ENCODE measurements around the gene TXNL1. TPM values are rescaled to one million over a fixed set of nuclear protein-coding genes. Genes with fewer than 3 reads are reported as not detected.

The TXNL1 gene
- total RNA-seq, 1 experiment from 2014 or later, result 131 TPM

DNA sequence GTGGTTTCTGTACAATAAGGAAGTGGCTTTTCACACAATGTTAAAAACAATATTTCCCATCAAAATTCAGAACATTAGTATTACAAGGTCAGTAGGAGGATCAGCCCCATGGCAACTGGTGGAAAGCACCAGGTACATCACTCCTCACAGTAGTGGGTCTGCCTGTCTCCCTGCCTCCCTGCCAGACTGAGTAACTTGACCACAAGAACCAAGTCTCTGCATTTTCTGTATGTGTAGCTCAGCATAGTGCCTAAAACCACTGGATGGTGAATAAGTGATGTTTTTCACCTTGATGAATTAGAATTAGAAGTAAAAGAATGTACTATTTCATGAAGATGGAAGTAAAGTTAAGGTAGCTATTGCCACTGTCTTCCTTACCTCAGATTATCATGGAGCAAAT is 8.7 kb upstream of the TXNL1 start:
- TF ChIP-seq, protein P1, sequence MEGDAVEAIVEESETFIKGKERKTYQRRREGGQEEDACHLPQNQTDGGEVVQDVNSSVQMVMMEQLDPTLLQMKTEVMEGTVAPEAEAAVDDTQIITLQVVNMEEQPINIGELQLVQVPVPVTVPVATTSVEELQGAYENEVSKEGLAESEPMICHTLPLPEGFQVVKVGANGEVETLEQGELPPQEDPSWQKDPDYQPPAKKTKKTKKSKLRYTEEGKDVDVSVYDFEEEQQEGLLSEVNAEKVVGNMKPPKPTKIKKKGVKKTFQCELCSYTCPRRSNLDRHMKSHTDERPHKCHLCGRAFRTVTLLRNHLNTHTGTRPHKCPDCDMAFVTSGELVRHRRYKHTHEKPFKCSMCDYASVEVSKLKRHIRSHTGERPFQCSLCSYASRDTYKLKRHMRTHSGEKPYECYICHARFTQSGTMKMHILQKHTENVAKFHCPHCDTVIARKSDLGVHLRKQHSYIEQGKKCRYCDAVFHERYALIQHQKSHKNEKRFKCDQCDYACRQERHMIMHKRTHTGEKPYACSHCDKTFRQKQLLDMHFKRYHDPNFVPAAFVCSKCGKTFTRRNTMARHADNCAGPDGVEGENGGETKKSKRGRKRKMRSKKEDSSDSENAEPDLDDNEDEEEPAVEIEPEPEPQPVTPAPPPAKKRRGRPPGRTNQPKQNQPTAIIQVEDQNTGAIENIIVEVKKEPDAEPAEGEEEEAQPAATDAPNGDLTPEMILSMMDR (conservative IDR thresholded peaks at IDR 0.05; ENCODE audit: low read depth, low read length), result no peak
- no peak for TF ChIP-seq EZH2 (IDR thresholded peaks at IDR 0.05; ENCODE audit: borderline replicate concordance, low read depth, low read length, poor library complexity, severe bottlenecking)
- ChIA-PET CTCF (interaction anchor here (0.6 kb wide), 1 partner anchor 910 kb away, joined by 4 read pairs; no protein-coding TSS in a partner anchor), POLR2A (ENCODE audit: low non-redundant PET) (no interaction called here)

DNA sequence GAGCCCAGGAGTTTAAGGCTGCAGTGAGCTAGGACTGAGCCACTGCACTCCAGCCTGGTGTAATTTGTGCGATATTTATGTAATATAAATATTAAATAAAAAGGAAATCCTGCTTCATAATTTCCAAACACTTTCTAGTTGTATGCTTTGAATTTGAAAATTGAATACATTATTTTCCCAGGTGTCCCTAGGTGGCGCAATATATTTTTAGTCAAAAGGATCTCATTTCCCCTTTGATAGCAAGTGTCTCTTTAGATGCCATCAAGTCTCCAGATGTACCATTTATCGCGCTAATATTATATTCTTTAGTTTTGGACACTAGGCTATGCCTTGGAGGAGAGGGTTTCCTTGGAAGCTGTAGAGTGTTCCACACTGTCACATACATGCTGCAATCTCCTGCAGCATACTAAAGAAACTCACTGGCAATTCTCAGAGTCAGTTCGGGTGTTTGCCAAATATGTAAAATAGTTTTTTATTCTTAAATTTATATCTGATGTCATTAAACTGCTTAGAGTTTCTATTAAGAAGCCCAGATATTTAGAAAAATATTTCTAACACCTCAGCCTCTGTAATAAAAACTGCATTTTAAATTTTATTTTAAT is 7.1 kb upstream of the TXNL1 start:
- no peaks in the 10 kb centered on the region for H3K9me3 ChIP-seq (ENCODE audit: low read depth, low read length, poor library complexity, severe bottlenecking)
- no peaks in the 10 kb centered on the region for H3K36me3 ChIP-seq (ENCODE audit: insufficient read depth, low read length, poor library complexity, severe bottlenecking)
- peak; percentile 35 for DNase-seq (ENCODE audit: low spot score)
- H3K4me1 ChIP-seq (ENCODE audit: insufficient read depth, low read length, poor library complexity, severe bottlenecking), result no peaks in the 10 kb centered on the region
- H3K4me3 ChIP-seq (ENCODE audit: low read depth, low read length, poor library complexity, severe bottlenecking), result no peak overlapping the region
- intact Hi-C loops (cut with micrococcal nuclease; ENCODE audit: unreplicated experiment), result no loop called here
- CTCF ChIA-PET, result no interaction called here
- no peak overlapping the region for H3K27ac ChIP-seq (ENCODE audit: low read depth, low read length, poor library complexity, severe bottlenecking)
- no TSS peak for BruUV-seq (replicated peaks)
- POLR2A ChIA-PET (ENCODE audit: low non-redundant PET), result no interaction called here
- no peak for TF ChIP-seq EZH2 (IDR thresholded peaks at IDR 0.05; ENCODE audit: borderline replicate concordance, low read depth, low read length, poor library complexity, severe bottlenecking)
- TF ChIP-seq, protein P1 (conservative IDR thresholded peaks at IDR 0.05; ENCODE audit: low read depth, low read length), result peak; percentile 66
- no peaks in the 10 kb centered on the region for H3K27me3 ChIP-seq (replicated peaks; ENCODE audit: insufficient read depth, low read depth, low read length, poor library complexity)

More for the DNA sequence above, 8.7 kb upstream of the TXNL1 start:
- no TSS peak for BruUV-seq (replicated peaks)
- H3K4me1 ChIP-seq (ENCODE audit: insufficient read depth, low read length, poor library complexity, severe bottlenecking), result no peaks in the 10 kb centered on the region
- H3K4me3 ChIP-seq (ENCODE audit: low read depth, low read length, poor library complexity, severe bottlenecking), result no peak overlapping the region
- H3K36me3 ChIP-seq (ENCODE audit: insufficient read depth, low read length, poor library complexity, severe bottlenecking), result no peaks in the 10 kb centered on the region
- DNase-seq (ENCODE audit: low spot score), result no peak
- no peaks in the 10 kb centered on the region for H3K27me3 ChIP-seq (replicated peaks; ENCODE audit: insufficient read depth, low read depth, low read length, poor library complexity)
- no peak overlapping the region for H3K27ac ChIP-seq (ENCODE audit: low read depth, low read length, poor library complexity, severe bottlenecking)
- no peaks in the 10 kb centered on the region for H3K9me3 ChIP-seq (ENCODE audit: low read depth, low read length, poor library complexity, severe bottlenecking)
- intact Hi-C loops (cut with micrococcal nuclease; ENCODE audit: unreplicated experiment), result no loop called here

DNA sequence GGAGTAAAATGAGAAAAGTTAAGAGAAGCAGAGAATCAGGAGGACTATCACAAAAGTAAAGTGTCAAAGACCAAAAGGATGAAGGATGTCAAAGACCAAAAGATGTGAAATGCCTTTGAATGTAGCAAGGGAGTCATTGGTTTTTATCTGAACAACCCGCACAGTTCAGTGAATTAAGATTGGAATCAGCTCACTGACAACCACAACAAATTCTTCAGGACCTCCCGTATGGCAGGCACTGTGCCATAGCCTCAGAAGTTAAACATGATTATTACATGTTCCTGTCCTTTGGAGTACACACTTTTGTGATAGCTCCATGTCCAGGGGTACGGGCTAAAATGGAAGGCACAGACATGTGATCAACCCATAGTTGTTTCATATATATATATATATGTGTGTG is 5.0 kb upstream of the TXNL1 start:
- H3K27me3 ChIP-seq (replicated peaks; ENCODE audit: insufficient read depth, low read depth, low read length, poor library complexity), result no peaks in the 10 kb centered on the region
- ChIA-PET POLR2A (ENCODE audit: low non-redundant PET) (no interaction called here), CTCF (no interaction called here)
- TF ChIP-seq, protein P1 (conservative IDR thresholded peaks at IDR 0.05; ENCODE audit: low read depth, low read length), result no peak
- TF ChIP-seq EZH2 (IDR thresholded peaks at IDR 0.05; ENCODE audit: borderline replicate concordance, low read depth, low read length, poor library complexity, severe bottlenecking), result no peak
- H3K9me3 ChIP-seq (ENCODE audit: low read depth, low read length, poor library complexity, severe bottlenecking), result no peaks in the 10 kb centered on the region
- DNase-seq (ENCODE audit: low spot score), result no peak
- peaks cover 4% of the 10 kb centered on the region for H3K4me1 ChIP-seq (ENCODE audit: insufficient read depth, low read length, poor library complexity, severe bottlenecking)
- no TSS peak for BruUV-seq (replicated peaks)
- H3K36me3 ChIP-seq (ENCODE audit: insufficient read depth, low read length, poor library complexity, severe bottlenecking), result no peaks in the 10 kb centered on the region
- H3K27ac ChIP-seq (ENCODE audit: low read depth, low read length, poor library complexity, severe bottlenecking), result no peak overlapping the region
- H3K4me3 ChIP-seq (ENCODE audit: low read depth, low read length, poor library complexity, severe bottlenecking), result no peak overlapping the region
- intact Hi-C loops (cut with micrococcal nuclease; ENCODE audit: unreplicated experiment), result no loop called here
